ENCODE results near the gene RNF112. TPM values are rescaled to one million over a fixed set of nuclear protein-coding genes. Genes with fewer than 3 reads are reported as not detected.
"Not testable (repeated sequence)": the region's sequence is repeated elsewhere in the genome, so short reads cannot be mapped to it uniquely, and the experiment has no call there.

RNF112 gene
- total RNA-seq, 1 donor from 2014 or later: 1.8 TPM

GRCh38 chr17:19426631-19427030 lies 15.6 kb downstream of the RNF112 start:
- intact Hi-C loops (cut with DNase I): no loop called here
- no peaks in the 10 kb centered on the region for H3K36me3 ChIP-seq

GRCh38 chr17:19431691-19432090 lies 20.7 kb downstream of the RNF112 start:
- Histone ChIP-seq H3K27me3 (ENCODE audit: low read depth) (no peaks in the 10 kb centered on the region), H3K4me1 (no peaks in the 10 kb centered on the region), H3K4me3 (no peak overlapping the region), H3K27ac (no peak overlapping the region), H3K36me3 (no peaks in the 10 kb centered on the region), H3K9me3 (no peaks in the 10 kb centered on the region)
- TF ChIP-seq CTCF (IDR thresholded peaks at IDR 0.05): no peak
- no peak for ATAC-seq
- intact Hi-C loops (cut with DNase I): no loop called here
- DNase-seq: no peak

More at GRCh38 chr17:19426631-19427030, 15.6 kb downstream of the RNF112 start:
- no peak for ATAC-seq
- TF ChIP-seq CTCF (IDR thresholded peaks at IDR 0.05): no peak
- Histone ChIP-seq H3K4me3 (no peak overlapping the region), H3K4me1 (peaks cover 9% of the 10 kb centered on the region), H3K27ac (no peak overlapping the region), H3K9me3 (no peaks in the 10 kb centered on the region), H3K27me3 (ENCODE audit: low read depth) (no peaks in the 10 kb centered on the region)
- DNase-seq: no peak

GRCh38 chr17:19433255-19433654 lies 22.2 kb downstream of the RNF112 start:
- DNase-seq: no peak
- intact Hi-C loops (cut with DNase I): no loop called here
- H3K9me3 ChIP-seq: no peaks in the 10 kb centered on the region
- no peaks in the 10 kb centered on the region for H3K4me1 ChIP-seq
- H3K27ac ChIP-seq: no peak overlapping the region
- no peak for TF ChIP-seq CTCF (IDR thresholded peaks at IDR 0.05)
- no peaks in the 10 kb centered on the region for H3K27me3 ChIP-seq (ENCODE audit: low read depth)
- H3K36me3 ChIP-seq: no peaks in the 10 kb centered on the region
- ATAC-seq: no peak
- no peak overlapping the region for H3K4me3 ChIP-seq

- H3K9me3 ChIP-seq: no peaks in the 10 kb centered on the region
- no peaks in the 10 kb centered on the region for H3K27me3 ChIP-seq (ENCODE audit: low read depth)
- DNase-seq (no peak), ATAC-seq (no peak)
- no peak for TF ChIP-seq CTCF (IDR thresholded peaks at IDR 0.05)
- H3K27ac ChIP-seq: no peak overlapping the region
- no peak overlapping the region for H3K4me3 ChIP-seq
- intact Hi-C loops (cut with DNase I): no loop called here
- no peaks in the 10 kb centered on the region for H3K36me3 ChIP-seq
- H3K4me1 ChIP-seq: no peaks in the 10 kb centered on the region
Measured at GRCh38 chr17:19433727-19434340, 22.8 kb downstream of the RNF112 start.

GRCh38 chr17:19440421-19440820 lies 29.4 kb downstream of the RNF112 start:
- intact Hi-C loops (cut with DNase I): loop anchor here (5.0 kb wide), 1 partner anchor 73 kb away; no protein-coding TSS in a partner anchor
- no peak for TF ChIP-seq CTCF (IDR thresholded peaks at IDR 0.05)
- H3K9me3 ChIP-seq: no peaks in the 10 kb centered on the region

GRCh38 chr17:19441288-19441687 lies 30.3 kb downstream of the RNF112 start:
- not testable (repeated sequence) for H3K27me3 ChIP-seq (ENCODE audit: low read depth); H3K4me3 ChIP-seq; H3K36me3 ChIP-seq; H3K4me1 ChIP-seq; H3K27ac ChIP-seq; H3K9me3 ChIP-seq; DNase-seq; ATAC-seq
- intact Hi-C loops (cut with DNase I): loop anchor here (5.0 kb wide), 1 partner anchor 74 kb away; no protein-coding TSS in a partner anchor

More at GRCh38 chr17:19440421-19440820, 29.4 kb downstream of the RNF112 start:
- Histone ChIP-seq H3K27ac (no peak overlapping the region), H3K27me3 (ENCODE audit: low read depth) (no peaks in the 10 kb centered on the region), H3K36me3 (no peaks in the 10 kb centered on the region), H3K4me3 (no peak overlapping the region), H3K4me1 (no peaks in the 10 kb centered on the region)
- no peak for ATAC-seq
- no peak for DNase-seq
